ENCODE data around the gene HOXD4. TPM values are rescaled to one million over a fixed set of nuclear protein-coding genes. Genes with fewer than 3 reads are reported as not detected.

The HOXD4 gene
- total RNA-seq, 1 donor from 2014 or later: not detected

DNA sequence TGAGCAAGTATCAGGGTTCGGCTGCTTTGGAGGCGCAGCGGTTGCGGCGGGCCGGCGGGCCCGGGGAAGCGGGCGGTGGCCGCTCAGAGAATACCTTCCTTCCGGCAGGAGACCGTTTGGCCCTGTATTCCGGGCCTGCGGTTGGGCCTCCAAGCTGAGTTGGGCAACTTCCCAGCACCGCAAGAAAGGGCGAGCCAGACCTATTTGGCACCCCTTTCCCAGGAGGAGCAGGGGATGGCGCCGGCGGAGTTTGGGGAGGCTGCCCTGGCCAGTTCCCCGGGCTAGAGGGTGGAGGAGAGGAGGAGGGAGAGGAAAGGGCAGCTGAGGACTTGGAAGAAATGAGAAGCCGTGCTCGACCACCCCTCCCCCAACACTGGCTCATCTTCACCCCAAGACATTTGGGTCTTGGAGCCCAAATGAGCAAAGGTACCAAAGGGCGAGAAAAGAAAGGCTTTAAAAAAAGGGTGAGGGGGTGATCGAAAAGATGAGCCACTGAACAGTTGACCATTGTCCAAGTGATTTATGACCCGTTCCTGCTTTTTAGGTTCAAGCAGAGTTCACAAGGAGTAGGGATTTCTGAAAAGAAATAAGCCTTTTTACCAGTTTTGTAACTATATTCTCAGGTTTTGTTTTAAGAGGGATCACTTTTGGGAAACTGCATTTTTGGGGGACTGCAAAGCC, 14.2 kb downstream of the HOXD4 start:
- intact Hi-C loops (cut with micrococcal nuclease): no loop called here

DNA sequence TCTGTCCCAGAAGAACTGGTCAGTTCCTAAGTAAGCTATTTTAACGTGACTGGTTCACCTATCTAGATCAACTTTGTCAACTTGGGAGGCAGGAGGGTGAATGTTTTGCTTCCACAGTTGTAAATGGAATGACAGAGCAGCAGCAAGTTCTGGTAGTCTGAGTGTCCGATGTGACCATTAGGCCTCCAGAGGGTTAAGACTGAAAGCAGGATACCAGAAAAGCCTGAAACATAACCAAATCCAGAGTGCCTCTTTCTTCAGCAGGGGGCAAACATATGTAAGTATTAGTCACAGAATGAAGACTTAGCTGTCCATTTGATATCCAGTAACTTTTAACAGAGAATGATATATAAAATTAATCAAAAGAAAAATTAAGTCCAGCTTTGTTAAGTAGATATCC, 14.9 kb downstream of the HOXD4 start:
- intact Hi-C loops (cut with micrococcal nuclease): no loop called here

DNA sequence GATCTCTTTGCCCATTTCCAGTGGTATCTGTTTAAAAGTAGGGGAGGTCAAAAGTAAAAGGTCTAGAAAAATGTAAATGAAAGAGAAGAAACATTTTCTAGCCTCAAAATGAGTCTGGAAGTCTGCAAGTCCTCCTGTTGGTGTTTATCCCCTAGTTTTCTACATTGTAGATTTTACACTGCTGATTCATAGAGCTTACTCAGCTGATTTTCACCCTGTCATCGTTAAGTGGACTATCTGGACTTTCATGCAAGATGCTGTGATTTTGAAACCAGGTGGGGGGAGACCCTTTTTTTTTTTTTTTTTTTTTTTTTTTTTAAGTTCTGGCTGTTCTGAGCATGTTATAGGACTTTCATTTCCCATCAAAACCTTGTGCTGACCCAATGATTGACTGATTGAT, 16.0 kb downstream of the HOXD4 start:
- intact Hi-C loops (cut with micrococcal nuclease): no loop called here

DNA sequence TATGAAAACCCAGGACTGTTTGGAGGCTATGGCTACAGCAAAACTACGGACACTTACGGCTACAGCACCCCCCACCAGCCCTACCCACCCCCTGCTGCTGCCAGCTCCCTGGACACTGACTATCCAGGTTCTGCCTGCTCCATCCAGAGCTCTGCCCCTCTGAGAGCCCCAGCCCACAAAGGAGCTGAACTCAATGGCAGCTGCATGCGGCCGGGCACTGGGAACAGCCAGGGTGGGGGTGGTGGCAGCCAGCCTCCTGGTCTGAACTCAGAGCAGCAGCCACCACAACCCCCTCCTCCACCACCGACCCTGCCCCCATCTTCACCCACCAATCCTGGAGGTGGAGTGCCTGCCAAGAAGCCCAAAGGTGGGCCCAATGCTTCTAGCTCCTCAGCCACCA, 17.8 kb downstream of the HOXD4 start:
- intact Hi-C loops (cut with micrococcal nuclease): no loop called here

DNA sequence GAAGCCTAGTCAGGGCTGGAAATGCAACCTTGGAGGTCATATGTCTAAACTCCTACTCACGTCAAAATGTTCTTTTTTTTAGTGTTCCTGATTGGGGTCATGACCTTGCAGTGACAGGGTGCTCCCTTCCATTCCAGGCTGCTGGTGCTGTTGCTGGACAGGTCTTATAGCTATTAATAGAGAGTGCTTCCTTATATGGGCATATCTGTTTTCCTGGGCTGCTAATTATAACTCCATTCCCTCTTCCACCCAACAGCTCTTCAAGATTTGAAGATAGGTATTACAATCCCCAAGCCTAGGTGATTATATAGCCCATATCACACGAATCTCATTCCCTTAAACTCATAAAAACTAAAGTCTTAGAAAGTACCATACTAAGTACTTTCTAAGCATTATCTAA, 18.4 kb downstream of the HOXD4 start:
- intact Hi-C loops (cut with micrococcal nuclease): loop anchor here (5.0 kb wide), 1 partner anchor 1832 kb away; no protein-coding TSS in a partner anchor

DNA sequence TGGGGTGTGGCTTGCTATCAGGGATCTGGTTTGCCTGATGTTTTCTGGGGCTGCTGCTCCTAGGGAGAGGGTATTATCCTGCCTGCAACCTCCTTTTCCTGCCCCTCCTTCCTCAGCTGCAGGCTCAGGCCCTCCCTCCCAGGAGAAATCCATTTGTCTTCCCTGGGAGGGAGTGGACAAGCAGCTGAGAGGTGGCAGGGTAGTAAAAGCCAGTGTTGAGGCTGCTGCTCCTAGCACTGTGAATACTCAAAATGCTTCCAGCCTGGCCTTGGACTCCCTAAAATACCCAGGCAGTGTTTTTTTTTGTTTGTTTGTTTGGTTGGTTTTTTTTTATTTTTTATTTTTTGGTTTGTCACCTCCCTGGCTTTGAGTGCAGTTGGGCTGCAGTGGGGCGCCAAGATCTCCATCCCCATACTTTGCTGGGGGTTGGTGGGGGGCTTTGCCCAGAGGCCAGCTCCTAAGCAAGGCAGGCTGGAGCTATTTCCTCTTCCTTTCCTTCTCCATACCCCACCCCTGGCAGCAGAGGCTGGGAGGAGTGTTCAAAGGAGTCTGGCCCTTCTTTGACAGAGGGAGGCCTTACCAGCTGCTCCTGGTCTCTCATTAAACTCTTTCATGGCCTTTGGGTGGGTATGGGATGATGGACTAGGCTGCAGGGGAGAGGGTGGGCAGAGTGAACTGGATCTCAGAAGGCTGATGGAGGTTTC, 19.4 kb downstream of the HOXD4 start:
- intact Hi-C loops (cut with micrococcal nuclease): loop anchor here (5.0 kb wide), 1 partner anchor 1833 kb away; no protein-coding TSS in a partner anchor

DNA sequence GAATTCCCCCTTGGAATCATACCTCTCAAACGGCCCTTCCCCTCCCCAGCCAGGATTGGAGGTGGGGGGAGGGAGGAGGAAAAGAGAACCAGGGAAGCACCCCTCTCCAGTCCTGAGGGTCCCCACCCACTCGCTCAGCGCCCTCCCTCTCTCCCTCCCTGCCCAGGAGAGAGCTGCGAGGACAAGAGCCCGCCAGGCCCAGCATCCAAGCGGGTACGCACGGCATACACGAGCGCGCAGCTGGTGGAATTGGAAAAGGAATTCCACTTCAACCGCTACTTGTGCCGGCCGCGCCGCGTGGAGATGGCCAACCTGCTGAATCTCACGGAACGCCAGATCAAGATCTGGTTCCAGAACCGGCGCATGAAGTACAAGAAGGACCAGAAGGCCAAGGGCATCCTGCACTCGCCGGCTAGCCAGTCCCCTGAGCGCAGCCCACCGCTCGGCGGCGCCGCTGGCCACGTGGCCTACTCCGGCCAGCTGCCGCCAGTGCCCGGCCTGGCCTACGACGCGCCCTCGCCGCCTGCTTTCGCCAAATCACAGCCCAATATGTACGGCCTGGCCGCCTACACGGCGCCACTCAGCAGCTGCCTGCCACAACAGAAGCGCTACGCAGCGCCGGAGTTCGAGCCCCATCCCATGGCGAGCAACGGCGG, 20.1 kb downstream of the HOXD4 start:
- intact Hi-C loops (cut with micrococcal nuclease): loop anchor here (1.0 to 5.0 kb wide), 4 partner anchors 9 to 1834 kb away; partner anchors contain the start of gene HOXD3

DNA sequence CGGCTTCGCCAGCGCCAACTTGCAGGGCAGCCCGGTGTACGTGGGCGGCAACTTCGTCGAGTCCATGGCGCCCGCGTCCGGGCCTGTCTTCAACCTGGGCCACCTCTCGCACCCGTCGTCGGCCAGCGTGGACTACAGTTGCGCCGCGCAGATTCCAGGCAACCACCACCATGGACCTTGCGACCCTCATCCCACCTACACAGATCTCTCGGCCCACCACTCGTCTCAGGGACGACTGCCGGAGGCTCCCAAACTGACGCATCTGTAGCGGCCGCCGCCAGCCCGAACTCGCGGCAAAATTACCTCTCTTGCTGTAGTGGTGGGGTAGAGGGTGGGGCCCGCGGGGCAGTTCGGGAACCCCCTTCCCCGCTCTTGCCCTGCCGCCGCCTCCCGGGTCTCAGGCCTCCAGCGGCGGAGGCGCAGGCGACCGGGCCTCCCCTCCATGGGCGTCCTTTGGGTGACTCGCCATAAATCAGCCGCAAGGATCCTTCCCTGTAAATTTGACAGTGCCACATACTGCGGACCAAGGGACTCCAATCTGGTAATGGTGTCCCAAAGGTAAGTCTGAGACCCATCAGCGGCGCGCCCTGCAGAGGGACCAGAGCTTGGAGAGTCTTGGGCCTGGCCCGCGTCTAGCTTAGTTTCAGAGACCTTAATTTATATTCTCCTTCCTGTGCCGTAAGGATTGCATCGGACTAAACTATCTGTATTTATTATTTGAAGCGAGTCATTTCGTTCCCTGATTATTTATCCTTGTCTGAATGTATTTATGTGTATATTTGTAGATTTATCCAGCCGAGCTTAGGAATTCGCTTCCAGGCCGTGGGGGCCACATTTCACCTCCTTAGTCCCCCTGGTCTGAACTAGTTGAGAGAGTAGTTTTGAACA, 20.9 kb downstream of the HOXD4 start:
- intact Hi-C loops (cut with micrococcal nuclease): loop anchor here (1.0 to 5.0 kb wide), 4 partner anchors 10 to 1835 kb away; partner anchors contain the start of gene HOXD3

DNA sequence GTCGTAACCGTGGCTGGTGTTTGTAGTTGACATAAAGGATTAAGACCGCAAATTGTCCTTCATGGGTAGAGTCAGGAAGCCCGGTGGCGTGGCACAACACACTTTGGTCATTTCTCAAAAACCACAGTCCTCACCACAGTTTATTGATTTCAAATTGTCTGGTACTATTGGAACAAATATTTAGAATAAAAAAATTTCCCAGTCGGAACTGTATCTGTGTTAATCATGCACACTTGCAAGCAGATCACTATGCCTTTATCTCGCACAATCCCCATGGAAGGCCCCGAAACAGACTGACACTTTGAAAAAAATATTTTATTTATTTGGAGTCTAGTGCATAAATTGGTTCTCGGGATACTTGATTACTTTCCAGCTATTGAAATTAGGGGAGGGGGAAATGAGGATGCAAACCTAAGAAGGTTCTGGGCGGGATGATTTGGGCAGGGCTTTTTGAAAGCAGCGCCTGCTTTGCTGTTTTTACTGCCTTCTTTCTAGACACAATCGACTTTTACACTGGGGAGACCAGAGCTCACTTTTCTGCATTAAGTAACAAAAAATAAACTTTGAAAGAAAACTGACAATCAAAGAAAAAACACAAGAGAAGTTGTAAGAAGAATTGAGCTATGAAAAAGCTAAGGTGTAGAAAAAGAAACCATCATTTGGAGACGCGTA, 21.7 kb downstream of the HOXD4 start:
- intact Hi-C loops (cut with micrococcal nuclease): loop anchor here (1.0 to 5.0 kb wide), 4 partner anchors 11 to 1836 kb away; partner anchors contain the start of gene HOXD3

DNA sequence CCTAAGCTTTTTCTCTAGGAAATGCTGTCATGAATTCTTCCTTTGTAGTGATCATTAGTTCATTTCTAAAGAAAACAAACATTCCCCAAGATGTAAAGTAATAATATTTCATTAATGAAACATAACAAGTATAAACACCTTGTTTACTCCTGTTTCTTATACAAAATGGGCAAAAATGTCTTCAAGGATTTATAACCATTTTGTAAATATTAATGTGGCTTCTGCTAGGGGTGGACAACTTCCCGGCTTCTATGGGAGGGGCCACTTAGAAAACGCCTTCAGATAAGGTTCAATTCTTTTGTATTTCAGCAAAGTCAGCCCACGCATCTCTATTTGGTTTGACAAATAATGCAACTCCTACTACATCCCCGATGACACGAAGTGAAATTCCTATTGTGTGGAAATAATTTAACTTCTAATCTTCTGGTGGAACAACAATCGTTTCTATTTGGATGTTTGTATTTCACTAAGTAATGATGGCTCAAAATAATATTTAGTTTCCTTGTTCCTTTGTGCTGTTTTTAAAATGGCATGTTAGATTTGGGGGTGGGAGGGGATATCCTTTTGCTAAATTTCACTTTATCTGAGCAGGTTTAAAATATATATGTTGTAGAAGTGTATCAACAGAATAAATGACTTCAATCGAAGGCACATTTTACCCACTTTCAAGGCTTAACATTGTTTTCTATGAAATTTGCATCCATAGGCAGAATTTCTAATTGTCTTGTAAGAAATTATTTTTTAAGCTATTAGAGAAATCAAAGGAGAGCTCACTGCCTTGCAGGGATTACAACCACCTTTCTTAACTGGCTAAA, 22.4 kb downstream of the HOXD4 start:
- intact Hi-C loops (cut with micrococcal nuclease): loop anchor here (2.0 to 5.0 kb wide), 3 partner anchors 13 to 1836 kb away; partner anchors contain the start of gene HOXD3

DNA sequence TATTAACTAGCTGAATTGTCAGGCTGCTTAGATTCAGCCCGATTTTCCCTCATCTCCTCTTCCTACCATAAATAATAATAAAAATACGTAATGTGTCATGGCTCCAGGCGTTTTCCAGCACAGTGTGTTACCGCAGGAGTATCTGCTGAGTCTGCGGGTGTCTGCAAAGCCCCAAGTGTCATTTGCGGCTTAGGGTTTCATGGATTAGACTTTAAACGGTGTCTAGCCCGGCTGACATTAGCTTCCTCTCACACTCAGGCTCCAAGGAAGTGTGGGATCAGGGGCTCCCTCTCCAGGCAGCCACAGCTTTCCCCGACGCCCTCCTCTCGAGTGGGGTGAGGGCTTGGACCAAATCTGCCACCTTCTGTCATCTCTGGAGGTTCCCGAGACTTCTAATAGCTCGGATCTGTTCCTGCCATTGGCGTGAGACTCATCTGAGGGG, 23.1 kb downstream of the HOXD4 start:
- intact Hi-C loops (cut with micrococcal nuclease): loop anchor here (5.0 kb wide), 1 partner anchor 1837 kb away; no protein-coding TSS in a partner anchor

DNA sequence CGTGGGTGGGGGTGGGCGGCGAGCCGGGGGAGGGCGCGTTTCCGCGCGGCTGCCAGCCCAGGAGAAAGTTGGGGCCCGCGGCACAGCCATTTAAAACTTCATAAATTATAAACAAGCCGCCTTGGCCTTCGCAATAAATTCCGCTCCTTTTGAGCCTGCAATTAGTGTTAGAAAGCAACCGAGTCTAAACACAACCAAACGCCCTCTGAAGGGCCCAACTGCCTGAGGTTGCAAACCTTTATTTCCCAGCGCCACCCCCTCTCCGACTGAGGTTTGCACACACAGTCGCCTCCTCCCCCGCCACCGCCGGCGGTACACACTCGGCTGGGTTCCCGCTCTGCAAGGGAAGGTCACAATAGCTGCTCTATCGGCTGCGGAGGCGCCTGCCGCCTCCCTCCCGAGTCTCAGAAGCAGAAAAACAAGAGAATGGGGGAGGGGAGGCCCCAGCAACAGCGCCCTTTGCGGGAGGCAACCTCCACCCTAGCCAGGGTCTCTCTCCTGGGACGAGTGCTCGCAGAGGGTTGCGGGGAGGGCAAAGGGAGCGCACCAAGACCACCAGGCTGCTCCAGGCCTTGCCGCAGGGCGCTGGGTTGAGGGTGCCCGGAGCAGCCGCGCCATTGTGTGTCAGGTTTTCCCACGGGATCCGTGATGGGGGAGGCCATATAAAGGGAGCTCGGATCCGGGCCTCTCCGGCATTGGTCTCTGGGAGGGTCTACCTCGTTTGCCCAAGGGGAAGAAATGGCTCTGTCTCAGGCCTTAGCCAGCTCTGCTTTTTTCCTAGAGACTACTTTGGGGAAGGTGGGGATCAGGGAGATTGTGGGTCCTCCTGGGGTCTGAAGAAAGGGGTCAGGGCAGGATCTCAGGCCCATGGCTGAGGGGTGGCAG, 23.7 kb downstream of the HOXD4 start:
- intact Hi-C loops (cut with micrococcal nuclease): loop anchor here (5.0 kb wide), 1 partner anchor 1838 kb away; no protein-coding TSS in a partner anchor

DNA sequence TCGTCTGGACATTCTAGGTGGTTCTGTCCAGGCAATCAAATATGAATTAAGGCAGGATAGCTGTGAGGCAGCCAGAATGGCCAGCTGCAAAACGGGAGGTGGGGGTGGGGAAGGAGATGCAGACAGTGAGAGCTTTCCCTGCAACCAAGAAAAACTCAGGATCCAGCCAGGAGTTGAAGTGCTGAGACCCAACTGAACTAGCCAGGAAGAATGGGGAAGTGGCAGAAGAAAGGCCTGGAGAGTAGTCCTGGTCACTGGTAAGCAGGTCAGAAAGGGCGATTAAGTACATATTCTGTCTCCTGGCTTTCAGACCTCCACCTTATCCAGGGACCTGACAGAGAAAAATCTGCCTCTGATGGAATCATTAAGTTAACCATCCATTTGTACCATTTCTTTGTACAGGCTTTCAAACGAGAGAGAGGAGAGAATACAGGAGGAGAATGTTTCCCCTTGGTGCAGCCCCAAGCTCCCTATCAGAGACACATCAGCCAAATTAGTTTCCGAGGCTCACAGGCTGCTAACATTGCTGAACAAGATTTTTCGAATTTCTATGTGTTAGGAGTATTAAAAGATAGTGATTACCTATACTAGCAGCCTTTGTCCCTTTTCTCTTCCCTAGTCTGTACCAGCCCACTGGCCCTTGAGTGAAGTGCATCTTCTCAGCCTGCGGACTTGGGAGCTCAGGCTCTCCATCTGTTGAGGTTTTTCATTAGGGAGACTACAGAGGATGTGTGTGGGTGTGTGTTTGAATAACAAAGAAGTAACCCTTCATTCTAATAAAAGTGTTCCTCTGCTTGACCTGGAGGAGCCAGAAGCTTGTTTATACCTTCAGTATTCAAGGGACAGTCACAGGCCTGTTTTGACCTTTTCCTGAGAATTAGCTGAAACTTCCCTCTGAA, 24.6 kb downstream of the HOXD4 start:
- intact Hi-C loops (cut with micrococcal nuclease): no loop called here

DNA sequence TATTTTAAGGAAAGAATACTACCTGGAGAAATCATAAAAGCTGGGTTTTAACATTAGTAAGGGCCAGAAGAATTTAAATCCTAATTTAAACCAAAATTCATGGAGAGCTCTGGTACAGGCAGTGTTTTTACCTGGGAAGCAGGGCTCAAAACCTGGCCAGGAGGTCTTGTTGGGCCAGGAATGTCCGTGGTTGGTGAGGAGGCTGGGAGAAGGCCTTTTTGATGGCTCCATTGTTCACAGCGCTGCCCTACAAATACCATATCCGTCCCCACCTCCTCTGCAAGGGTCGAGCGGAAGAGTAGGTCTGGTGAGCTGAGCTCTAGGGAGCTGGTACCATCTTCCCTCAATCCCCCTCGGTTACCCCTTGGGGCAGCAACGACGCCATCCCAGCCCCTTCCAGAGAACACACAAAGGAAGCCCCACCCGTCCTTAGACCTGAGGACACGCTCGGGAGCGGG, 26.3 kb downstream of the HOXD4 start:
- intact Hi-C loops (cut with micrococcal nuclease): no loop called here

DNA sequence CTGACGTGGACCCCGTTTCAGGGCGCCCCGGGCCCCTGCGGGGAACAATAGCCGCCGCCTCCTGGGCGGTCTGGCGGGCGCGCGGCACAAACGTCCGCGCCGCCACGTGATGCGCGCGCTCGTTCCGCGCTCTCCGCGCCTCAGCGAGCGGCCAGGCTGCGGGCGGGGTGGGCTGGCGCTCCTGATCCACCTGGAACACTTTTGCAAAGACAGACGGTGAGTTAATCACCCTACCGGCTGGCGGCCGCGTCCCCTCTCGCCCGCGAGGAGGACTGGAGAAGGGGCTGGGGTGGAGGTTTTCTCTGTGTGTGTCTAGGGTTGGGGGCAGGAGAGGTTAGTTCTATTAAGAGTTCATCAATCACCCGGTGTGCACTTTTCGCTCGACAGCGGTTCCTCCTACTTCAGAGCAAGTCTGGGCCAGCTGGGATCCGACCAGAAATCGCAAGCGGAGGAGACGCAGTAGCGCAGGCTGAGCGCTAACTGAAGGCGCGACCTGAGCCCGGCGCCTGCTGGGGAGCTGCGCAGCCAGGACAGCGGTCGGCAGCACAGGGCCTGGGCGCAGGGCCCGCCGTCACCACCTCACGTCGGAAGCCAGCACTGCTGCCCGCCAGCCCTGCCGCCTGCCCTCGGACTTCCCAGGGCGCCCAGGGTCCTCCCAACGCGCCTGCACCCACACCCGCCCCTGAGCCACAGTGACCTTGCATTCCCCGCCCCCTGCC, 26.8 kb downstream of the HOXD4 start:
- intact Hi-C loops (cut with micrococcal nuclease): no loop called here

DNA sequence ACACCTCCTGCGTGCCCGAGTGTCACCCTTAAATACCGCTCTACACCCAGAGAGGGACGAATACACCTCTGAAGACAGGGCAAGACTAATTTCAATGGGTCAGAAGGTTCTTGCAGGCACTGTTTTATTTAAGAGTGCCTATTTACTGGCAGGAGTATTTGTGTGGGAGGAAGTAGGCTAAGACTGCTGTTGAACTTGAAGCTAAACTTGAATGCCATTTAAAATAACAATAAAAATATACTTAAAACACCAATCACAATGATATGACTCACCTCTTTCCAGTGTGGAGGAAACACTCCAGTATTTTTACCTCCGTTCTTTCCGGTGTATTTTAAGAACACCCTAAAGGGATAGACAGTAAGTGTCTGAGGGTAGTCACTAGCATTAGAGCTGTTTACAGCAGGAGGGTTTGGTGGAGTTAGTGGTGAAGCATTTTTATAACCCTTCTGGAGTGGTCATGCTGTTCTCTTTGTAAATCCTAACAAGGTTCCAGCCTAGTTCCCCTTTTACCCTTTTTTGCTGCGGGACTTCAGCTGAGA, 27.5 kb downstream of the HOXD4 start:
- intact Hi-C loops (cut with micrococcal nuclease): loop anchor here (1.0 kb wide), 1 partner anchor 8 kb away; no protein-coding TSS in a partner anchor
